Aorta (tissue), 5 donors: ENCODE data around the gene CHADL. TPM values are rescaled to one million over a fixed set of nuclear protein-coding genes. Genes with fewer than 3 reads are reported as not detected.
A peak's percentile ranks its signal among the peaks of the same experiment; 100 is the strongest.

Experiments
- ATAC-seq: fragments of 200-7000 bp; cut with Tn5 transposase; one replicate; pipeline ENCODE4 v1.9.1; 2022; ENCODE audit warnings: moderate library complexity; ENCODE audit not compliant: low FRiP score
- DNase-seq, 2 donors: peaks; one replicate each; pipeline ENCODE4 v3.0.0-alpha.2; 2020
- H3K27ac ChIP-seq, 2 donors: one replicate each; pipeline ENCODE4 v1.5.1; 2013; ENCODE audit warnings: low read length in 2 of 2, mild to moderate bottlenecking in 2 of 2, moderate library complexity in 2 of 2, control low read depth in 1 of 2, inconsistent platforms in 1 of 2, low read depth in 1 of 2
- H3K27me3 ChIP-seq, 2 donors: one replicate each; pipeline ENCODE4 v1.6.1; 2013; ENCODE audit warnings: control low read depth in 1 of 2, low read length in 1 of 2, mild to moderate bottlenecking in 1 of 2, moderate library complexity in 1 of 2; ENCODE audit not compliant: insufficient read depth in 2 of 2, control insufficient read depth in 1 of 2
- H3K36me3 ChIP-seq, 2 donors: one replicate each; pipeline ENCODE4 v1.6.1; 2013; ENCODE audit warnings: control low read depth in 1 of 2, low read length in 1 of 2, mild to moderate bottlenecking in 1 of 2; ENCODE audit not compliant: insufficient read depth in 2 of 2, control insufficient read depth in 1 of 2
- H3K4me1 ChIP-seq, 2 donors: one replicate each; pipeline ENCODE4 v1.6.1; 2013; ENCODE audit warnings: low read length in 2 of 2, control low read depth in 1 of 2, mild to moderate bottlenecking in 1 of 2, moderate library complexity in 1 of 2; ENCODE audit not compliant: insufficient read depth in 2 of 2, control insufficient read depth in 1 of 2
- H3K4me3 ChIP-seq, 2 donors: one replicate each; pipeline ENCODE4 v1.5.1; 2013; ENCODE audit warnings: low read length in 2 of 2, control low read depth in 1 of 2, mild to moderate bottlenecking in 1 of 2
- H3K9me3 ChIP-seq: one replicate; pipeline ENCODE4 v1.6.1; 2013; ENCODE audit warnings: mild to moderate bottlenecking, low read length; ENCODE audit not compliant: control insufficient read depth
- WGBS, 2 donors: extraction: QIAGEN DNeasy Blood & Tissue Kit; methylation state at CpG; one replicate each; pipeline ENCODE4 v1.1.7; 2013; 5-methylcytosine and 5-hydroxymethylcytosine counted together
- intact Hi-C, 2 donors: fragments of 100-400 bp; cut with DNase I; formaldehyde crosslinking; loops; one replicate each; pipeline versions ENCODE4 v1.14.2 to v1.15.0; 2022
- polyA plus RNA-seq, 2 donors: library from polyadenylated mRNA; stranded (reverse); fragments of 200-250 nt; gene quantifications; one replicate each; pipeline ENCODE4 v1.2.3, GENCODE V29; 2013
- total RNA-seq, 2 donors: library from RNA; stranded (reverse); fragmentation: NEBNext Ultra II Directional; extraction: Animal tissue kit (Norgen Biotek cat#: 25700); gene quantifications; one replicate each; pipeline ENCODE4 v1.2.1, GENCODE V29; 2021
- donor health status: healthy with polysubstance abuse.
- donor health status: Bipolar disorder and iron deficiency.
- donor health status: DM: no; HTN: no; CAD: no.
- donor health status: DM: no; HTN: no; CAD: no.
- donor health status: DM: yes; HTN: yes; CAD: no.

CHADL gene
- total and polyA plus RNA-seq, 4 donors: 1.2 to 7.0 (median 2.7) TPM; not detected in 1

DNA sequence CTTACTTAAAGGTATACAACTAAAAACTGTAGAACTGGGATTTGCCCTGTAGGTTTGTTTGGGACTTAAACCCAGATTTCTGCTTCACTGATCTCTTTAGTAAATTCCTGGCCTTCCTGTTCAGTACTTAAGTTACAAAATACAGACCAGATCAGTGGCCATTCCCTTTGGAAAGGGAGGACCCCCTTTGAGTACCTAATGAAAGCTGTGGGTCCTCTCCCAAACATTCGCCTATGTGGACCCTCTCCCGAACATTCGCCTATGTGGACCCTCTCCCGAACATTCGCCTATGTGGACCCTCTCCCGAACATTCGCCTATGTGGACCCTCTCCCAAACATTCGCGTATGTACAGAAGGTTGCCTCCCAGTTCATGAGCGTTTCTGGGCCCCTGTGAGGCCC, 25.3 kb downstream of the CHADL start:
- 97% methylated on average over 10 of the region's 10 CpGs for WGBS, 2 donors
- no peaks in the 10 kb centered on the region for H3K4me1 ChIP-seq
- H3K36me3 ChIP-seq: no peaks in the 10 kb centered on the region
- intact Hi-C loops: no loop called here
- no peaks in the 10 kb centered on the region for H3K27me3 ChIP-seq
- H3K27ac ChIP-seq: no peak overlapping the region
- H3K9me3 ChIP-seq: no peaks in the 10 kb centered on the region
- ATAC-seq (no peak), DNase-seq (no peak)
- H3K4me3 ChIP-seq: no peak overlapping the region

DNA sequence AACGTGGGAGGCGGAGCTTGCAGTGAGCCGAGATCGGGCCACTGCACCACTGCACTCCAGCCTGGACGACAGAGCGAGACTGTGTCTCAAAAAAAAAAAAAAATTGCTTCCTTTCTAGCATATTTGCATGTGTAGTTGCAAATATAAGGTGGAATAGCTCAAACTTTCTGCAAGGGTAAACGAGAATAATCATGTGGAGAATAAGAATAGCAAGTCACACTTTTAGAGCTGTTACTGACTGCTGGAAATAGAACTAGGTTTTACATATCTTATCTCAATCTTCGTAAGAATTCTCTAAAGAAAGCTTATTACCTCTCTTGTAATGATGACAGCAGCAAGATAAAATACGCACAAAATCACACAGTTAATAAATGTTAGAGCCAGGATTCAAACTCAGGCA, 34.0 kb downstream of the CHADL start:
- 87 to 90% methylated on average over 9 of the region's 9 CpGs for WGBS, 2 donors

DNA sequence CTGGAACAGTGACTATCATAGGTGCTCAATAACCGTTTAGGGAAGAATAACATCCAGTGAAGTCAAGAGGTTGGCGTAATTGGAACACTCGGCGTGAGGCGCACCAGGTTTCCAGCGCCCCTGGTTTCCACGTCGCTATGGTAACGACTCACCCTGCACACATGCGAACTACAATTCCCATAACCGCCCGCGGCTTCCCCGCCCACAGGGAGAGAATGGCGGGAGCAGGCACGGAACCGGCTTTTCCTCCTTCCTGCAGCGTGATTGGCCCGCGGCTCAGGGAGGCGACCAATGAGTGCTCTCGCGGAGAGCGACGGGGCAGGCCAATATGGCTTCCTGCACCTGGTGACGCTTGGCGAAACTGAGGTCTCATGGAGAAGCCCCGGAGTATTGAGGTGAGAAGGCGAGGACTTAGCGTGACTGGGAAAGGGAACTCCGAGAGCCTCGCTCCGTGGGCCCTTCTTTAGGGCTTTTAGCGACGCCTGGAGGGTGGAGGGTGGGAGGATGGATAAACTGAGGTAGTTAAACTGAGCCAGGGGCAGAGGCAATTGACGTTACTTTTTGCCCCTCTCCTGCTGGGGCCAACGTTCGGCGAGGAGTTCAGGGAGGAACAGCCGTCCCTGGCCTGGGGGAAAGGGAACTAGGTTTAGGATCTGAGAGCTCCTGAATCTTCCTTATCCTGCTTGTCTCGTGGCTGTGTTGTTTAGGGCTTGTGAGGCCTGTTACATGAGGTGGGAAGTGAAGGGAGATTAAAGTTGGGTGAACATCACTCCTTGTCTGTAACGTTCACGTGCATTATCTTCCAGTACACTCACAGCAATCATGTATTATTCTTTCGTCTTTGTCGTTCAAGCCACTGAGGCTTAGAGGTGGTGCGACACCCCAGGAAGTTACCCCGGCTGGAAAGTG, 35.5 kb downstream of the CHADL start, which contains the start of gene L3MBTL2:
Gene L3MBTL2 (plus strand): TSS at position 321 of the 909 bp plus-strand sequence. CDS start 51 bp downstream, at position 372.
- peak; percentile 98 to 100 for DNase-seq
- Histone ChIP-seq H3K4me1 (no peaks in the 10 kb centered on the region), H3K36me3 (peaks cover 0 to 2% of the 10 kb centered on the region in 2 donors), H3K27me3 (no peaks in the 10 kb centered on the region), H3K27ac (peak within 1 kb of the TSS in 1 of 2 donors; percentile 43), H3K9me3 (no peaks in the 10 kb centered on the region), H3K4me3 (peak within 1 kb of the TSS; percentile 38 to 48)
- intact Hi-C loops: loop anchor here in 1 of 2 donors (2.0 kb wide), 1 partner anchor 34 kb away; no protein-coding TSS in a partner anchor
- peak; percentile 99 for ATAC-seq
- WGBS, 2 donors: 2% methylated on average over 47 of the region's 47 CpGs

More for the DNA sequence above, 34.0 kb downstream of the CHADL start:
- Histone ChIP-seq H3K27ac (no peak overlapping the region), H3K4me3 (no peak overlapping the region), H3K36me3 (peaks cover 0 to 2% of the 10 kb centered on the region in 2 donors), H3K4me1 (no peaks in the 10 kb centered on the region), H3K27me3 (no peaks in the 10 kb centered on the region), H3K9me3 (no peaks in the 10 kb centered on the region)
- DNase-seq (no peak), ATAC-seq (no peak)
- intact Hi-C loops: no loop called here

DNA sequence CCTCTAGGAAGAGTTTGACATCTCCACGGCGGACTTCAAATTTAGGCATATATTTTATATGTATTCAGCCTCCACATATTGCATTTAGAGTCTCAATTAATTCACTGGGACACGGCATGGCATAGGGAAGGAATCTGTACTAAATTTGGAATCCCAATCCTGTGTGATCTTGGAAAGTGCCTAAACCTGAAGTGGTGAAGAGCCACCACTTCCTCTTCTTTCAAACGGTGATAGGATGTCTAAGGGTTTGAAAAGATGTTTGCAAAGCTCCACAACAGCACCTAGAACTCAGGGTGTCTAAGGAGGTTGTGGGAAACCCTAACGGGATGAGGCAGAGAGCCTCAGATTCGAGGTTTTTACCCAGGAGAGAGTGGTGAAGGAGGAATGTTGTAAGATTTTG, 36.7 kb downstream of the CHADL start:
- Histone ChIP-seq H3K27ac (no peak overlapping the region), H3K4me1 (no peaks in the 10 kb centered on the region), H3K9me3 (no peaks in the 10 kb centered on the region), H3K27me3 (no peaks in the 10 kb centered on the region), H3K4me3 (no peak overlapping the region), H3K36me3 (no peaks in the 10 kb centered on the region)
- DNase-seq (no peak), ATAC-seq (no peak)
- intact Hi-C loops: loop anchor here in 1 of 2 donors (2.0 kb wide), 1 partner anchor 33 kb away; no protein-coding TSS in a partner anchor
- WGBS, 2 donors: 56 to 63% methylated on average over 6 of the region's 6 CpGs

- no peak for DNase-seq
- no peaks in the 10 kb centered on the region for H3K27me3 ChIP-seq
- 87 to 88% methylated on average over 2 of the region's 2 CpGs for WGBS, 2 donors
- no peaks in the 10 kb centered on the region for H3K36me3 ChIP-seq
- H3K4me3 ChIP-seq: no peak overlapping the region
- H3K4me1 ChIP-seq: no peaks in the 10 kb centered on the region
- no peaks in the 10 kb centered on the region for H3K9me3 ChIP-seq
- H3K27ac ChIP-seq: no peak overlapping the region
- ATAC-seq: no peak
- intact Hi-C loops: no loop called here
Observed at GRCh38 chr22:41203118-41203517, 37.6 kb downstream of the CHADL start.

DNA sequence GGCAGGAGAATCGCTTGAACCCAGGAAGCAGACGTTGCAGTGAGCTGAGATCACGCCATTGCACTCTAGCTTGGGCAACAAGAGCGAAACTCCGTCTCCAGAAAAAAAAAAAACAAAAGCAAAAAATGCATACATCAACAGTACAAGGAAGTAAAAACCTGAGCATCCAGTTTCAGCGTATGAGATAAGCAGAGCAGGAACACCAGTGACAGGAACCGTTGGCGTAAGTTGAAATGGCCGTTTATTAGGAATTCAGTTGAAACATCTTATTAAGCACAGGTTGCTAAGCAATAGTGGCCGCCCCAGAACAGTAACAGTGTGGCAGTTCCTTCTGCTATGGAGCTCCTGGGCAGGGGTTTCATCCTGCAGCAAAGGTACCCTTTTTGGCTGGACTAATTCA, 39.6 kb downstream of the CHADL start:
- Histone ChIP-seq H3K27ac (no peak overlapping the region), H3K9me3 (no peaks in the 10 kb centered on the region), H3K36me3 (no peaks in the 10 kb centered on the region), H3K27me3 (no peaks in the 10 kb centered on the region), H3K4me1 (no peaks in the 10 kb centered on the region), H3K4me3 (no peak overlapping the region)
- no peak for ATAC-seq
- 70 to 71% methylated on average over 10 of the region's 10 CpGs for WGBS, 2 donors
- DNase-seq: no peak
- intact Hi-C loops: no loop called here

GRCh38 chr22:41198027-41198580, 42.6 kb downstream of the CHADL start:
- no peak for ATAC-seq
- H3K4me3 ChIP-seq: peak overlapping the region; percentile 29 to 58
- H3K9me3 ChIP-seq: no peaks in the 10 kb centered on the region
- intact Hi-C loops: loop anchor here in 1 of 2 donors (10.0 kb wide), 1 partner anchor 103 kb away; the partner anchor contains the start of gene EP300
- H3K4me1 ChIP-seq: no peaks in the 10 kb centered on the region
- 2 to 3% methylated on average over 9 of the region's 9 CpGs for WGBS, 2 donors
- no peaks in the 10 kb centered on the region for H3K36me3 ChIP-seq
- no peak overlapping the region for H3K27ac ChIP-seq
- H3K27me3 ChIP-seq: no peaks in the 10 kb centered on the region
- DNase-seq: peak; percentile 62 to 79

DNA sequence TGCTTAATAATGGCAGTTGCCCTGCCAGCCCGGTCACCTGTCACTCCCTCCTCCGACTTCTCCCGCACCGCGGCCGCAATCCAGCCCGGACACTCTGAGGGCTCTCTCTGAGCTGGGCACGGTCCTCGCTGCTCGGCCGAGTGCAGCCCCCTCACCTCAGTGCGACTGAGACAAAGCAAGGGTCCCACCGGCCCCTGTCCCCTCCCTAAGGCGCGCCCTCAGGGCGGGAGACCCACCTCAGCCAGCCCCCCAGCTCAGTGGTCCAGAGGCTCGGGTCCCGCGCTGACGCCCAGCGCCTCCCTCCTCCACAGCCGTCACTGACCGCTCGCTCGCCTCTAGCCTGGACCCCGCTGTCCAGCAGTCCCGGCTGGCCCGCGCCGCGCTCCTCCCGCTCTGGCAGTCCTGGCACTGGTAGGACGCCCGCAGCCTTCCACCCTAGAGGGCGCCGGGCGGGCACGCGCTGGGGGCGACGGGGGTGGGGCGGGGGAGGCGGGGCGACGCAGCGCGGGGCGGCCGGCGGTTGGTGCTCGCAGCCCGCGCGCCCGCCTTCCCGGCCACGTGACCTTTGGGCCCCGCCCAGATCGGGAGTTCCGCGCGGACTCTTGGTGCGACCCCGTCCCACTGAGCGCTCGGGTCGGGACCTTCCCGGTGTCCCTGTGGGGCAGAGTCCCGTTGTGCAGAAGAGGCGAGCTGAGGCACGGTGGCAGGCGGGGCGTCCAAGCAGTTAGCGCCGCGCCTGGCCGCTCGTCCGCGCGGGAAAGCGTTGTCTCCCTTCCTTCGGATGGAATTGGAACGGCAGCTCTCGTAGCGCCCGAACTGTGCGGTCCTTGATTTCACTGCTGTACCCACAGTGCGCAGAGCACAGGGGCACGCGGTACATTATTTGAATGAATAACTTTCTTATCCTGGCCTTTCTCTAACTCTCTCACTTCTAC, 43.4 kb downstream of the CHADL start:
- H3K27ac ChIP-seq: no peak overlapping the region
- intact Hi-C loops: loop anchor here in 1 of 2 donors (10.0 kb wide), 1 partner anchor 103 kb away; the partner anchor contains the start of gene EP300
- 1% methylated on average over 49 to 91 of the region's 91 CpGs for WGBS, 2 donors

More for the DNA sequence above, 43.4 kb downstream of the CHADL start:
- no peaks in the 10 kb centered on the region for H3K27me3 ChIP-seq
- peak overlapping the region; percentile 29 to 58 for H3K4me3 ChIP-seq
- H3K4me1 ChIP-seq: no peaks in the 10 kb centered on the region
- ATAC-seq (peak; percentile 92), DNase-seq (peak; percentile 89 to 95)
- H3K36me3 ChIP-seq: no peaks in the 10 kb centered on the region
- no peaks in the 10 kb centered on the region for H3K9me3 ChIP-seq
